Measurements from ENCODE around the gene TBXT.

TBXT gene

DNA sequence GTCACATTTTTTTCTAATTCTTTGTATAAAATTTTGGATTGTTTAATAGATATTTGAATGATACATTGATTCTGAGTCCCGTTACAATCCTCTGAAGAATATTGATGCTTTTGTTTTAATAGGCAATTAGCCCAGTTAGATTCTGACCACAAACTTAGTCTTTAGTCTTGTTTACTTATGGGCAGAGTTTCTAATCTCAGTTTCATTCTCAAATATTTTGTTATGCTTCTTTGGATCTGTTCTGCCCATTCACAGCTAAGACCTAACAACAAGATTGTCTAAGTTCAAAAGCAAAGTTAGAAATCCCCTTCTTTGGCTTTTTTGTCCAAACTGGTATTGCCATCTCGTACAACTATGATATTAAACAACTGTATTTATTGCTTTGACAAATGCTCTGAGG, 58.0 kb downstream of the TBXT start:
- DNase-seq, result no peak

Measured in activated CD4-positive, alpha-beta T cell treated with anti-CD3 and anti-CD28 coated beads, Interleukin-2, Interleukin-6, amounts not matched to agents 100 ng/mL and 50 ng/mL, durations not matched to agents 16 hours and 8 hours (primary cell).